GM19452 (cell line): ENCODE measurements around the gene FHIP2A.
"Not testable (repeated sequence)": the region's sequence is repeated elsewhere in the genome, so short reads cannot be mapped to it uniquely, and the experiment has no call there.

ENCODE experiments used
- ATAC-seq: cut with Tn5 transposase; IDR thresholded peaks from one replicate; pipeline ENCODE4 v1.9.1; 2021; ENCODE audit not compliant: unreplicated experiment

FHIP2A gene

DNA sequence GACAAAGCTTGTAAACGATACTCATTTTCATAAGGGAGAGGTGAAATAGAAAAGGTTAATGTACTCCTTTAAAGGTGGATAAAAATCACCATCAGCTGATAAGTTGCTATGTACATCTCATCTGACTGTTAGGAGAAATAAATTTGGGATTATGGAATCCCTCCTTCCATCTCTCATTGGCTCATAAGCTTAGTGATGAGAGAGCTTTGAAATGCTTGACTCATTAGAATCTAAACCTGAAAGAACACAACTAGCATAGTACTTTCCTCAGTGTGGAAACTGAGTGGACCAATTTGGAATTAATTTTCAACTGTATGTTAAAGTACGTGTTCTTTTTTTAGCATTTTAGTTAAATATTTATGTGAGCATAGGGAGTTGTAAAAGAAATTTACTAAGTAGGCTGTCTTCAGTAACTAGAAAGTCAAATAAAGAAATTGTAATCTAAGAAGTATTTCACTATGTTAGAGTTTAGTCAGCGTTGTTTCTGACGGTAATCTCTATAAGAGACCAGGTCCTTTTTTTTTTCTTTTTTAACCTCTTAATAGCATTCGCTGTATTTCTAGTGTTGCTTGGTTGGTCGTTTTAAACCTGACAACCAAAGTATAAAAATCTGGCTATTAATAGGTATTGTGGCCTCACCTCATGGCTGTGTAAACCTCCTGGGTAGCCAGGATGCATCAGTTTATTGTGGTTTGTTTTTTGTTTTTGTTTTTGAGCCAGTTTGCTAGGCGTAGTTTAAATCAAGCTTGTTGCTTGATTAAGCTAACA lies 34.4 kb downstream of the FHIP2A start:
- no peak for ATAC-seq

GRCh38 chr10:114856544-114857287 lies 35.1 kb downstream of the FHIP2A start:
- no peak for ATAC-seq

GRCh38 chr10:114857288-114857565 lies 35.6 kb downstream of the FHIP2A start:
- not testable (repeated sequence) for ATAC-seq

DNA sequence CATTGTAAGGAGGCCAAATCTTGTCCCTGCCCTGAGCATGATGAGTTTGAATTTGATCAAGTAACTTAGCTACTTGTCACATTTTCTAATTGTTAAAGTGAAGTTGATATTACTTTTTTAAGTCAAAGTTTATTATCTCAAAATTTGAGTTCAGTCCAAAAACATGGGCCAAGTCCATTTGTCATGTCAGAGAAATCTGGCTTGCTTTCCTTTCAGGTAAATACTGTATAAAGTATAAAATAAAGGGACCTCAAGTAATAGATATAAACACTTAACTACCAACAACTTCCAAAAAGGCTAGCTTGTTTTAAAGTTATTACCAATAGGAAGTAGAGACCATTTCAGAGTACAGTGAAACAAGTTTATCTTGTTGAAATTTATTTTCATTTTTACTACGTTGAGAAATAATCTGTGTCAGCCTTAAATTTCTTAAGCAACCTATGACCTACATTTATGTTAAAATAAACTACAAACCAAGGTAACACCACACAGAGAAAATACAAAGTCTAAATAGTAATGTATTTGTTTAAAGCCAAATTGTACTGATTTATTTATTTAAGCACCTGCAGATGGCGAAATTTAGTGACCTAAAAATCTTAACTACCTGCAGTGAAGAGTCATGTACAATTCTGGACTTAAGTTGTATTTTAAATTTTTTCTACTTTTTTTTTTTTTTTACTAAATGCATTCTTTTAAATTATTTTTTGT lies 36.5 kb downstream of the FHIP2A start:
- ATAC-seq, result no peak

GRCh38 chr10:114859222-114859621 lies 37.6 kb downstream of the FHIP2A start:
- no peak for ATAC-seq

DNA sequence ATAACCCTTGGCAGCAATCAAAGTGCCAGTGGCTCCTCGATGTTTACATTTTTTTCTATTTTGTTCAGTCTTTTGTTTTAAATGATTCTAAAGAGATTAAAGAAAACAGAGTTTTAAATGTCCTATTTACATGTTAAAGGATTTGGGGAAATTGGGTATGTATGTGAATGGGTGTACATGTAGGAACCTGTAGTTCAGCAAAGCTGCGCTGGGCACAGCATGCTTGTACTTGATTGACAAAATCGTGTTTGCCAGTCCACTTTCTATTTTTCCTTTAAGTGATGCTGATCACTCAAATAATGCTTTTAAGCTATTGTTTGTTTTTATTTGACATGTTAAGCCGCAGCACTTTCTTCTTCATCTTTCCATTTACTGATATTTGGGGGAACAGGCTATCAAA lies 40.9 kb downstream of the FHIP2A start:
- ATAC-seq, result no peak

DNA sequence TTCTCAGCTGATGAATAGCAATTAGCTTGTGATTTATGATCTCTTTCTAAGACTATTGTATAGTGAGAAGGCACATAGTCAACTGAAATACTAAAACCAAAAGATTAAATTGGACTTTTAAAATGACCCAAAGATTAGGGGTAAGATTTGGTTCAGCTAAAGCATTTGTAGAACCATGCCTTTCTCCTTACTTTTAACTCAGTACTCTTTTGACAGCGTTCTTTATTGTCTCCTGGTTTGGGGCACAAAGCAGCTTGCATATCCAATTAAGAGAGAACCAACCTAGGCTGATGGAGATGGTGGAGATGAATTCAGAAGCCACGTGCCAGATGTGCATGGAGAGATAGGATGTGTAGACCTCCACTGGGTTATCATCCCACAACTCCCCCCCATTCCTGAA lies 45.8 kb downstream of the FHIP2A start:
- ATAC-seq, result no peak

GRCh38 chr10:114868870-114869519 lies 47.4 kb downstream of the FHIP2A start:
- ATAC-seq, result no peak

DNA sequence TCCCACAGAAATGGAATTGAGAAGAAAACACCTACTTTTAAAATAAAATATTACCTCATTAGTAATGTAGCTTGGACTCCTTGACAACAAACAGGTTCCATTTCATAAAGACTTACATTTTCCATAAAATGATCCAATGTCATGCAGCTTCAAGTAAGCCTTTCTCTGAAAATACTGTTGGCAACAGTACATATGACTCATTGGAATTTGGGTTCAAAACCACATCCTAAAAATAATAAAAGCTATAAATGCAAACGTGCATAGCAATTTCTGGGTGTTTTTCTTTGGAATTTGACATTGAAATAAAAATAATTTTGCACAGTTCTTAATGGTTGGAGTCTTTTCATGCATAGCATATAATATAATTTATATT lies 47.9 kb downstream of the FHIP2A start:
- no peak for ATAC-seq

GRCh38 chr10:114870486-114870885 lies 48.9 kb downstream of the FHIP2A start:
- ATAC-seq, result no peak

- no peak for ATAC-seq
Observed at GRCh38 chr10:114871379-114871778, 49.8 kb downstream of the FHIP2A start.
